Natural killer cell (primary cell): ENCODE results near the gene MYO16. TPM values are rescaled to one million over a fixed set of nuclear protein-coding genes. Genes with fewer than 3 reads are reported as not detected.

Source experiments
- ATAC-seq, 3 donors: fragments of 150-1000 bp in 2 of 3; fragments of 200-7000 bp in 1 of 3; cut with Tn5 transposase; 1 replicate in 1 of 3; 2 replicates in 2 of 3; pipeline ENCODE4 v1.10.0; 2021; ENCODE audit warnings: mild to moderate bottlenecking in 2 of 3, moderate library complexity in 2 of 3
- DNase-seq, 2 donors: peaks; one replicate each; pipeline versions ENCODE4 v3.0.0 to v3.0.0-alpha.2; 2013 to 2021; ENCODE audit warnings: mixed read lengths in 1 of 2
- H3K27ac ChIP-seq: one replicate; pipeline ENCODE4 v1.5.1; 2013; ENCODE audit warnings: mild to moderate bottlenecking, low read length
- H3K27me3 ChIP-seq: one replicate; pipeline ENCODE4 v1.6.1; 2013; ENCODE audit warnings: low read length; ENCODE audit not compliant: control insufficient read depth, insufficient read depth
- H3K36me3 ChIP-seq: one replicate; pipeline ENCODE4 v1.6.1; 2013; ENCODE audit warnings: low read length; ENCODE audit not compliant: control insufficient read depth, insufficient read depth
- H3K4me1 ChIP-seq: one replicate; pipeline ENCODE4 v1.6.1; 2013; ENCODE audit warnings: low read length; ENCODE audit not compliant: control insufficient read depth, insufficient read depth
- H3K4me3 ChIP-seq: one replicate; pipeline ENCODE4 v1.5.1; 2013; ENCODE audit warnings: low read length
- H3K9me3 ChIP-seq: one replicate; pipeline ENCODE4 v1.6.1; 2013; ENCODE audit warnings: low read length; ENCODE audit not compliant: control insufficient read depth, insufficient read depth
- H3K27ac Mint-ChIP-seq, 2 donors: one replicate each; pipeline ENCODE4 v1.8.0; 2022; ENCODE audit warnings: mild to moderate bottlenecking in 2 of 2, mixed read lengths in 2 of 2, moderate library complexity in 1 of 2
- H3K27me3 Mint-ChIP-seq, 2 donors: one replicate each; pipeline ENCODE4 v1.8.0; 2022; ENCODE audit warnings: low read depth in 2 of 2, mixed read lengths in 2 of 2
- H3K36me3 Mint-ChIP-seq: one replicate; pipeline ENCODE4 v1.8.0; 2022; ENCODE audit warnings: mixed read lengths
- H3K4me1 Mint-ChIP-seq, 2 donors: one replicate each; pipeline ENCODE4 v1.8.0; 2022; ENCODE audit warnings: mixed read lengths in 2 of 2
- H3K4me3 Mint-ChIP-seq: one replicate; pipeline ENCODE4 v1.8.0; 2022; ENCODE audit warnings: mild to moderate bottlenecking, moderate library complexity, mixed read lengths
- H3K9me3 Mint-ChIP-seq, 2 donors: one replicate each; pipeline ENCODE4 v1.8.0; 2022; ENCODE audit warnings: mixed read lengths in 2 of 2
- CTCF ChIP-seq: fragments of 200-600 bp; IDR thresholded peaks from one replicate; pipeline ENCODE4 v1.8.0; 2022; ENCODE audit warnings: antibody characterized with exemption
- WGBS: methylation state at CpG from one replicate; pipeline ENCODE4 v1.1.7; 2013; ENCODE audit warnings: missing lambda C conversion rate; ENCODE audit not compliant: insufficient coverage; 5-methylcytosine and 5-hydroxymethylcytosine counted together
- intact Hi-C: fragments of 100-400 bp; cut with micrococcal nuclease; formaldehyde crosslinking; loops from one replicate; pipeline ENCODE4 v1.14.2; 2022
- total RNA-seq, 4 donors: library from RNA; stranded (reverse); fragments of 120-200 nt in 1 of 4; gene quantifications; one replicate each; pipeline versions ENCODE4 v1.2.3 to v1.2.4, GENCODE V29; 2013 to 2022

Gene MYO16
- total RNA-seq, 3 donors from 2014 or later (not counting 1 experiment from before 2014, with no cell fraction given), result 0.28 TPM; not detected in 2

GRCh38 chr13:109211616-109212015 lies 582.2 kb downstream of the MYO16 start:
- Mint-ChIP-seq H3K9me3 (no peaks in the 10 kb centered on the region), H3K27me3 (peaks cover 3 to 18% of the 10 kb centered on the region in 2 donors), H3K36me3 (no peaks in the 10 kb centered on the region), H3K27ac (no peak overlapping the region), H3K4me3 (no peak overlapping the region), H3K4me1 (peaks cover 16% of the 10 kb centered on the region in 2 donors)
- ATAC-seq (no peak), DNase-seq (no peak)
- WGBS, result 96% methylated on average over 2 of the region's 2 CpGs
- H3K9me3 ChIP-seq, result no peaks in the 10 kb centered on the region
- H3K36me3 ChIP-seq, result no peaks in the 10 kb centered on the region
- H3K27me3 ChIP-seq, result no peaks in the 10 kb centered on the region
- H3K4me3 ChIP-seq, result no peak overlapping the region
- H3K27ac ChIP-seq, result no peak overlapping the region
- H3K4me1 ChIP-seq, result peaks cover 11% of the 10 kb centered on the region
- intact Hi-C loops, result no loop called here
- TF ChIP-seq CTCF, result no peak

DNA sequence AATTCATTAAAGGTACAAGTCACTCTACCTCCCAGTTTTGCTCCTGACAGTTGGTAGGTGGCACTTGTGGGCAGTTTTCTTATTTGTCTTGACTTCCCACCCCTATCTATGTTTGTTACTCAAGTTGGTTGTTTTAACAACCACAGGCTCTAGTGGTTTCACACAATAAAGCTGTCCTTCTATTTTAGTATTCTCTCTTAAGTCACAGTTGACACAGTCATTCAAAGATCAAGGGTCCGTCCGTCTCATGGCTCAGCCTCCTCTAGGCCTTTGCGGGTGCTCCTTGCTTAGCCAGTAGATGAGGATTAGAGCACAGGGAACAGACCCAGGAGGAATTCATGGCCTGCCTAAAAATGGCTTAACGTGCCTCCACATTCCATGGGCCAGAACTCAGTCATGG lies 583.2 kb downstream of the MYO16 start:
- intact Hi-C loops, result no loop called here
- TF ChIP-seq CTCF, result no peak
- Histone ChIP-seq H3K27me3 (no peaks in the 10 kb centered on the region), H3K4me1 (peaks cover 11% of the 10 kb centered on the region), H3K4me3 (no peak overlapping the region), H3K9me3 (no peaks in the 10 kb centered on the region), H3K27ac (no peak overlapping the region), H3K36me3 (no peaks in the 10 kb centered on the region)
- Mint-ChIP-seq H3K27ac (peak overlapping the region in 1 of 2 donors; percentile 31), H3K27me3 (peaks cover 3 to 18% of the 10 kb centered on the region in 2 donors), H3K4me3 (peak overlapping the region; percentile 28), H3K36me3 (no peaks in the 10 kb centered on the region), H3K4me1 (peaks cover 16% of the 10 kb centered on the region in 2 donors), H3K9me3 (no peaks in the 10 kb centered on the region)
- DNase-seq (no peak), ATAC-seq (peak; percentile 44 to 87 (median 61))
- WGBS, result 43% methylated on average over 4 of the region's 4 CpGs

DNA sequence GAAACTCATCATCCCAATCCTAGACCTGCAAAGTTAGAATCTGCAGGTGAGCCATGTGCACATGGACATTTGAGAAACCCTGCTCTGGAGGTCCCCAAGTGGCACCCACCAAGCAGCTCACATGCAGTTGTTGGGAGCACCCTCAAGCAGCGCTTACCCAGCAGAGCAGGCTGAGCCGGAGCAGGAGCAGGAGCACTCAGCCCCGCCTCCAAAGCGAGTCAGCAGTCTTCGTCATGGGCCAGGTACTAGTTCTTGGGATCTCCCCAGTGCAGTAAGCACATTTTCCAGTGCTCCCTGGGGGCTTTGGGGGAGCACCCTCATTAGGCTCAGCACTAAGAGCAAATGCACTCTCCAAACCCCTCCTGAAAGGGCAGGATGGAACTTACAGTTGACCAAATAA lies 584.3 kb downstream of the MYO16 start:
- no peaks in the 10 kb centered on the region for H3K9me3 Mint-ChIP-seq
- peaks cover 3 to 18% of the 10 kb centered on the region in 2 donors for H3K27me3 Mint-ChIP-seq
- 85% methylated on average over 5 of the region's 5 CpGs for WGBS
- intact Hi-C loops, result no loop called here
- no peak overlapping the region for H3K4me3 Mint-ChIP-seq
- DNase-seq (no peak), ATAC-seq (no peak)
- no peaks in the 10 kb centered on the region for H3K36me3 ChIP-seq
- no peak overlapping the region for H3K27ac ChIP-seq
- H3K27ac Mint-ChIP-seq, result no peak overlapping the region
- H3K9me3 ChIP-seq, result no peaks in the 10 kb centered on the region
- no peak for TF ChIP-seq CTCF
- H3K4me3 ChIP-seq, result no peak overlapping the region
- no peaks in the 10 kb centered on the region for H3K36me3 Mint-ChIP-seq
- H3K4me1 ChIP-seq, result peaks cover 11% of the 10 kb centered on the region
- H3K4me1 Mint-ChIP-seq, result peaks cover 16% of the 10 kb centered on the region in 2 donors
- no peaks in the 10 kb centered on the region for H3K27me3 ChIP-seq

- ATAC-seq, result no peak
These were observed 585.0 kb downstream of the MYO16 start for GRCh38 chr13:109214393-109214792.

More at GRCh38 chr13:109214393-109214792, 585.0 kb downstream of the MYO16 start:
- no peaks in the 10 kb centered on the region for H3K9me3 ChIP-seq
- Mint-ChIP-seq H3K9me3 (no peaks in the 10 kb centered on the region), H3K27ac (no peak overlapping the region), H3K27me3 (peaks cover 3 to 18% of the 10 kb centered on the region in 2 donors), H3K4me3 (no peak overlapping the region), H3K4me1 (peaks cover 16% of the 10 kb centered on the region in 2 donors), H3K36me3 (no peaks in the 10 kb centered on the region)
- H3K36me3 ChIP-seq, result no peaks in the 10 kb centered on the region
- H3K4me3 ChIP-seq, result no peak overlapping the region
- no peak for TF ChIP-seq CTCF
- 98% methylated on average over 2 of the region's 2 CpGs for WGBS
- DNase-seq, result no peak
- intact Hi-C loops, result no loop called here
- H3K27me3 ChIP-seq, result no peaks in the 10 kb centered on the region
- H3K27ac ChIP-seq, result no peak overlapping the region
- H3K4me1 ChIP-seq, result peaks cover 11% of the 10 kb centered on the region
